Measurements from ENCODE around the gene TRPM2. TPM values are rescaled to one million over a fixed set of nuclear protein-coding genes. Genes with fewer than 3 reads are reported as not detected.

Gene TRPM2
- total and polyA plus RNA-seq, 8 donors, result 0.46 to 8.7 (median 2.6) TPM

GRCh38 chr21:44372616-44373015, 19.2 kb downstream of the TRPM2 start:
- ATAC-seq (no peak), FAIRE-seq (no peak), DNase-seq (no peak)
- TF ChIP-seq CTCF (IDR thresholded peaks at IDR 0.05), result no peak
- intact Hi-C loops (cut with DNase I), result no loop called here
- H3K27me3 ChIP-seq, result peaks cover 0 to 10% (median 0%) of the 10 kb centered on the region in 4 donors
- H3K27ac ChIP-seq, result no peak overlapping the region
- peaks cover 0 to 7% (median 0%) of the 10 kb centered on the region in 3 donors for H3K4me1 ChIP-seq
- H3K36me3 ChIP-seq, result no peaks in the 10 kb centered on the region
- no peaks in the 10 kb centered on the region for H3K9me3 ChIP-seq
- 56 to 65% methylated on average over 8 of the region's 8 CpGs for WGBS, 2 donors
- no peak overlapping the region for H3K4me3 ChIP-seq

- DNase-seq (no peak), ATAC-seq (no peak), FAIRE-seq (no peak)
- Histone ChIP-seq H3K4me3 (no peak overlapping the region), H3K27me3 (peaks cover 0 to 10% (median 0%) of the 10 kb centered on the region in 4 donors), H3K27ac (no peak overlapping the region), H3K36me3 (no peaks in the 10 kb centered on the region), H3K4me1 (peaks cover 0 to 7% (median 0%) of the 10 kb centered on the region in 3 donors), H3K9me3 (no peaks in the 10 kb centered on the region)
- WGBS, 2 donors, result 78 to 84% methylated on average over 24 of the region's 24 CpGs
- no peak for TF ChIP-seq CTCF (IDR thresholded peaks at IDR 0.05)
- intact Hi-C loops (cut with DNase I), result no loop called here
Measured at GRCh38 chr21:44374601-44375280, 21.3 kb downstream of the TRPM2 start.

- Histone ChIP-seq H3K27me3 (peaks cover 0 to 10% (median 0%) of the 10 kb centered on the region in 4 donors), H3K27ac (no peak overlapping the region), H3K4me1 (peaks cover 0 to 4% (median 0%) of the 10 kb centered on the region in 3 donors), H3K9me3 (no peaks in the 10 kb centered on the region), H3K4me3 (no peak overlapping the region), H3K36me3 (no peaks in the 10 kb centered on the region)
- 65 to 79% methylated on average over 10 of the region's 10 CpGs for WGBS, 2 donors
- TF ChIP-seq CTCF (IDR thresholded peaks at IDR 0.05), result no peak
- intact Hi-C loops (cut with DNase I), result no loop called here
- peak in 1 of 6 donors; percentile 42 for DNase-seq
- peak in 2 of 4 donors; percentile 43 to 63 for ATAC-seq
- no peak for FAIRE-seq
Measured at GRCh38 chr21:44375281-44375651, 21.8 kb downstream of the TRPM2 start.

- Histone ChIP-seq H3K4me3 (no peak overlapping the region), H3K27me3 (peaks cover 0 to 10% (median 0%) of the 10 kb centered on the region in 4 donors), H3K4me1 (no peaks in the 10 kb centered on the region), H3K36me3 (no peaks in the 10 kb centered on the region), H3K9me3 (no peaks in the 10 kb centered on the region), H3K27ac (no peak overlapping the region)
- 61 to 74% methylated on average over 18 to 19 of the region's 19 CpGs for WGBS, 2 donors
- DNase-seq (no peak), FAIRE-seq (no peak), ATAC-seq (no peak)
- intact Hi-C loops (cut with DNase I), result no loop called here
- TF ChIP-seq CTCF (IDR thresholded peaks at IDR 0.05), result no peak
Measured at GRCh38 chr21:44375761-44376241, 22.4 kb downstream of the TRPM2 start.

- ATAC-seq, result no peak
- no peak overlapping the region for H3K4me3 ChIP-seq
- no peaks in the 10 kb centered on the region for H3K9me3 ChIP-seq
- no peaks in the 10 kb centered on the region for H3K36me3 ChIP-seq
- intact Hi-C loops (cut with DNase I), result no loop called here
- H3K27ac ChIP-seq, result no peak overlapping the region
- H3K4me1 ChIP-seq, result no peaks in the 10 kb centered on the region
- FAIRE-seq, result no peak
- WGBS, 2 donors, result 57 to 72% methylated on average over 9 of the region's 9 CpGs
- no peak for DNase-seq
- TF ChIP-seq CTCF (IDR thresholded peaks at IDR 0.05), result no peak
- H3K27me3 ChIP-seq, result peaks cover 0 to 10% (median 0%) of the 10 kb centered on the region in 4 donors
Measured at GRCh38 chr21:44376606-44377005, 23.2 kb downstream of the TRPM2 start.

All from pancreas (tissue), 10 donors.